CD4-positive, alpha-beta T cell treated with Interleukin-2 at 100 ng/mL for 4 hours (primary cell): ENCODE results near the gene SCAMP4.
"Not testable (repeated sequence)": the region's sequence is repeated elsewhere in the genome, so short reads cannot be mapped to it uniquely, and the experiment has no call there.

Source experiments
- DNase-seq: peaks from one replicate; pipeline ENCODE4 v3.0.0-alpha.2; 2020; ENCODE audit warnings: low spot score

The SCAMP4 gene

DNA sequence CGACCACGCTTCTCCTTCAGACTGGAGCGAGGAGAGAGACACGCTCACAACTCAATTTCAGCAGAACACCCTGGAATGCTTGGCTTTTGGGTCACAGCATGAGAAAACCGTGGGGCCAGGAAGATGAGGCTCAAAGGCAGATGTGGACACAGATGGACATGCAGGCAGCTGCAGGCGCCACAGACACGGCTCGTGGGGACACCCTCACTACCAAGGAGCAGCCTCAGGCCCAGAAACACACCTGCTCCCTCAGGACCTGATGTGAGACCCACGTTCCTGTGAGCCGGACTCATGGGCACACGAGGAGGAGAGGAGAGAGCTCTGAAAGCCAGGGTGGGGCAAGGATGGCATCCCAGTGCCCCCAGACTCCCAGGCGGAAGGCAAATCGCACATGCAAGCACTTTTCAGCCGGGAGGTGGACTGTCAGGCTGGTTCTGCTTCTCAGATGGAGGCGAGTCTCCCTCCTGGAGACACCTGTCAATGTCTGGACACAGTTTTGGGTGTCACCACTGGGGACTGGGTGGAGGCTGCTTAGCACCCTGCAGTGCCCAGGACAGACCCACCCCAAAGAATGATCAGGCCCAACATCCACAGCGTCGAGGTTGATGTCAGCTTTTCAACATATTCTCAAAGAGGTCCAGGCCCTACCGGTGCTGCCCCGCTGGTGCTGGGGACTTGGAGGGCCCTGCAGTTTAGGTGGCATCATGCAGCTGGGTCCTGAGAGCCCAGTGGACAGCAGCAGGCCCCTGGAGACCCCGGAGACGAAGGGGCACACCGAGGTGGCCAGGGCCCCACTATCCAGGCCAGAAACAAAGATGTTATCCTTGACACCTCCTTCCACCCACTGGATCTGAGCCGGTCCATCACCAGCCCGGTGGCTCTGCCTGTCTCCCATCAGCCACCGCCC lies 22.2 kb upstream of the SCAMP4 start:
- DNase-seq: no peak

DNA sequence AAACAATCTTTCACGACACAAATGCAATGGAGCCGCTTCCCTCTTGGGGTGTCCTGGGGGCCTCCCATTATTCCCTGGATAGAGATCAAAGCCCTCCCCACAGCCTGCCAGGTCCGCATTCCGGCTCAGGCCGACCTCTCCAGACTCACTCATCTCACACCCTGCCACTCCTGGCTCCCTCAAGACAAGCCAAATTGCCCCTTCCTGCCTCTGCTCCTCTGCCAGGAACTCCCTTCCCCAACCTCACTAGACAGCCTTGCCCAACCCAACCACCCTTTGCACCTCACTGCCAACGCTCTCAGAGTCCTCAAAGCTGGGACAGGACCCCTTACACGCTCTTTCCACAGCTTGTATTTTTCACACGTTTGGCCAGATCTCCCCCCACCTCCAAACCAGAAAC lies 21.4 kb upstream of the SCAMP4 start:
- DNase-seq: no peak

DNA sequence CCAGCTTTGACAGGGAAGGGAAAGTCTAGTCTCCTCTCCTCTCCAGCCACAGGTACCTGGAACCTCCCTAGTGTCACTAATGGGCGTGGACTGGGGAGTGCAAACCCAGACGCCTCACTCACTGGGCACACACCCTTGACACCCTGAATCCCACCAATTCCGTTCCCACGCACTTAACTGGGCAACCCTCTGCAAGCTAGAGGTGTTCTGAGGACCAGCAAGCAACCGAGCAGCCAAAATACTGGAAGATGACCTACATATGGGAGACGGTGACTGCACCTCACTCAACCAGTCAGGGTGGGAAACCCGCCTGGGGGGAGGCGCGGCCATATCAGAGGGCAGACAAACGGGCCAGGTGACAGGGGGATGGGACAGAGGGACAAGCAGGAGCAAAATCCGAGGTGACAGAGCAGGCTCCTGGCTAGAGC lies 20.9 kb upstream of the SCAMP4 start:
- DNase-seq: peak; percentile 47

DNA sequence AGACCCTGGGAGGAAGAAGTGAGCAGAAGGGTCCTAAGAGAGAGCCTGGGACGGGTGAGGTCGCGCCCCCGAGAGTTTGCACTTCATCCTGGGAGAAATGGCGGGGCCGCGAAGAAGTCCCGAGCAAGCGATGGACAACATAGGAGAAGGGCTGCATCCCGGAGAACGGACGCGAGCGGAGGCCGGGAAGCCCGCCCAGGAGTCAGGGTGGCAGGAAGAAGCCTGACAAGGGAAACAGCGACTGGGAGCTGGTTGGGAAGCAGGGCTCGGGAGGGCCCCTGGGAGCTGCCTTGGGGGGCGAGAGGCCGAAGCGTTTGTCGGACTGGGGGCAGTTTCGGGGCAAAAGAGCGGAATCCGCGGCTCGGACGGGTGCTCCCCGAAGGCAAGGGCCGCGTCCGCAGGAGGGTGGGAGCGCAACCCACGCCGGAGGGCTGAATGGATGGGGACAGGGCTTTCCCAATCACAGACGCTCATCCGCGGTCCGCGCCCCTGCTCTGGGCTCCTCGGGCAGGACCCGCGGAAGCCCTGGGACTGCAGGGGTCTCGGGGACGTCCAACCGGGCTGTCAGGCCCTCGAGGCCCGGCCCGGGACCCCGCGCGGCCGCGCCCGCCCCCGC lies 20.4 kb upstream of the SCAMP4 start:
- no peak for DNase-seq

DNA sequence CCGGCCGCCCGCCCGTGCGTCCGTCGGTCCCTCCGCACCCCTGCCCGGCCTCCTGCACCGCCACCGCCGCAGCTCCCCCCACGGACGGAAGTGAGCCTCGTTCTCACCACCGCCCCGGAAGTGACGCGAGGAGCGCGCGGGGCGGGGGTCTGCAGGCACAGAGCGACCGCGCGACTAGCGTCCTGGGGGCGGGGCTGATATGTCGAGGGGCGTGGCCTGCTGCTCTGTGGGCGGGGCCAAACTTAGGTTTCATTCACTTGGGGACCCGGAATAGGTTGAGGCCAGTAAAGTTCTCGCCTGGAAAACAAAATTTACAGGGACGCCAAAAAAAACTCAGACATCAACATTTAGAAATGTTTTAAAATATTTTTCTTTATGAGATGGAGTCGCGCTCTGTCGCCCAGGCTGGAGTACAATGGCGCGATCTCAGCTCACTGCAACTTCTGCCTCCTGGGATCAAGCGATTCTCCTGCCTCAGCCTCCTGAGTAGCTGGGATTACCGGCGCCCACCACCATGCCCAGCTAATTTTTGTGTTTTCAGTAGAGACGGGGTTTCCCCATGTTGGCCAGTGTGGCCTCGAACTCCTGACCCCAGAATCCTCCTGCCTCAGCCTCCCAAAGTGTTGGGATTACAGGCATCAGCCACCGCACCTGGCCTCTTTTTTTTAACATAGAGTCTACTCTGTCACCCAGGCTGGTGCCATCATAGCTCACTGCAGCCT lies 19.6 kb upstream of the SCAMP4 start, which contains the start of gene ABHD17A:
ABHD17A (minus strand) TSS at position 99 of the 722 bp plus-strand sequence. CDS start 3,930 bp downstream, outside the sequence.
- peak; percentile 93 for DNase-seq

DNA sequence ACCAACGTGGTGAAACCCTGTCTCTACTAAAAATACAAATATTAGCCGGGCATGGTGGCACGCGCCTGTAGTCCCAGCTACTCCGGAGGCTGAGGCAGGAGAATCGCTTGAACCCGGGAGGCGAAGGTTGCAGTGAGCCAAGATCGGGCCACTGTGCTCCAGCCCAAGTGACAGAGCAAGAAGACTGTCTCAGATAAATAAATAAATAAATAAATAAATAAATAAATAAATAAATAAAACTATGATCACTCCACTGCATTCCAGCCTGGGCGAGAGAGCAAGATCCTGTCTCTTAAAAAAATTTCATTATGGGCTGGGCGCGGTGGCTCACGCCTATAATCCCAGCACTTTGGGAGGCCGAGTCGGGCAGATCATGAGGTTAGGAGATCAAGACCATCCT lies 18.8 kb upstream of the SCAMP4 start:
- not testable (repeated sequence) for DNase-seq

DNA sequence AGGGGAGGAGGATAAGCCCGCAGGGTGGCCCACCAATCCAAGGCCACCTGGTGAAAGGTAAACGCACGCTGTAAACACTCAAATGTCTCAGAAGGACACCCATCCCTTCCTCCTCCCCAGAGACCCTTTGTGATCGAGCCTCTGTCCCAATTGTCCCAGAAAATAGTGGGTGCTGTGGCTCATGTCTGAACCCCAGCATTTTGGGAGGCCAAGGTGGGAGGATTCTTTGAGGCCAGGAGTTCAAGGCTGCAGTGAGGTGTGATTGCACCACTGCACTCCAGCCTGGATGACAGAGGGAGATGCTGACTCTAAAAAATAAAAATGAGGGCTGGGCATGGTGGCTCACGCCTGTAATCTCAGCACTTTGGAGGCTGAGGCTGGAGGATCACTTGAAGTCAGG lies 16.8 kb upstream of the SCAMP4 start:
- DNase-seq: no peak

DNA sequence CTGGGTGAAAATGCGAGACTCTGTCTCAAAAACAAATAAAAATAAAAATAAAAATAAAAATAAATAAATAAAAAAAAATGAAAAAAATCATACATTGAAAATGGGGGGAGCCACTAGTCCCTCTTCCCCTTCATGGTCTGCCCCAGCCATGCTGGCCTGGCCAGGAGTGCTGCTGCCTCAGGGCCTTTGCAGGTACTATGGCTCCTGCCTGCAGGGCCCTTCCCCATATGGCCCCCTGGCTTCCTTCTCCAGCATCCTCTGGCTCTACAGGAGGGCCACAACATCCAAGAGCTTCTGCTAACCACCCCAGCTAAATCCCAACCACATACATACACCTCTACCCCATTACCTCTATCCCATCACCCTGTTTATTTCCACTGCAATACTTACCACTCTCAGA lies 15.3 kb upstream of the SCAMP4 start:
- no peak for DNase-seq

DNA sequence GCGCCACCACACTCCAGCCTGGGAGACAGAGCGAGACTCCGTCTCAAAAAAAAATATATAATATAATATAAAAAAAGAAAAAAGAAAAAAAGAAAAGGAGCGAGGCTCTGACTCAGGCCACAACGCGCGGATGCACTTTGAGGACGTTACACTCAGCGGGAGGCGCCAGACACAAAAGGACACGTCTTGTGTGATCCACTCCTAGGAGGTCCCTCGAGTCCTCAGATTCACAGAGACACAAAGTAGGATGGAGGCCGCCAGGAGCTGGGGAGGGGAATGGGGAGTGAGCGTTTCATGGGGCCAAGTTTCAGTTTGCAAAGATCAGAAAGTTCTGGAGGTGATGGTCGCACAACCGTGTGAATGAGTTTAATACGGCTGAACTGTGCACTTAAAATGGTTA lies 11.4 kb upstream of the SCAMP4 start:
- no peak for DNase-seq

DNA sequence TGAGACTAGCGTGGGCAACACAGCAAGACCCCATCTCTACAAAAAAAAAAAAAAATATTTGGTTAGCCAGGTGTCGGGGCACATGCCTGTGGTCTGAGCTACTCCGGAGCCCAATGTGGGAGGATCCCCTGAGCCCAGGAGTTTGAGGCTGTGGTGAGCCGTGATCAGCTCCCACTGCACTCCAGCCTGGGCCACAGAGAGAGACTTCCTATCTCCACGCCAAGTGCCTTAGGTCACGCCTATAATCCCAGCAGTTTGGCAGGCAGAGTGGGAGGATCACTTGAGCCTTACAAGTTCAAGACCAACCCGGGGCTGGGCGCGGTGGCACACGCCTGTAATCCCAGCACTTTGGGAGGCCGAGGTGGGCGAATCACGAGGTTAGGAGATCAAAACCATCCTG lies 8.7 kb upstream of the SCAMP4 start:
- DNase-seq: no peak

DNA sequence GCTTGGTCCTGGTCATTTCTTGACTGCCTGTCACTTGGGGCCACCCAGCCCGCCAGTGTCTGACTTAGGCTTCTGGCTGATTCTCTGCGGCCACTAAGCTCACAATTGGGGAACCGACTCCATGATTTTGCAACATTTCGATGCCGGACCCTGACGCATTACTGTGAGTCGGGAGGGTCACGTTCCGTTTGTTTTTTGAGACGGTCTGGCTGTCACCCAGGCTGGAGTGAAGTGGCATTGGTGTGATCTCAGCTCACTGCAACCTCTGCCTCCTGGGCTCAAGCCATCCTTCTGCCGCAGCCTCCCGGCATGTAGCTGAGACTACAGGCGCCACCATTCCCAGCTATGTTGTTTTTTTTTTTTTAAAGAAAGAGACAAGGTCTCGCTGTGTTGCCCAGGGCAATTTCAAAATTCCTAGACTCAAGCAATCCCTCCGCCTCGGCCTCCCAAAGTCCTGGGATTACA lies 3.2 kb upstream of the SCAMP4 start:
- DNase-seq: no peak

DNA sequence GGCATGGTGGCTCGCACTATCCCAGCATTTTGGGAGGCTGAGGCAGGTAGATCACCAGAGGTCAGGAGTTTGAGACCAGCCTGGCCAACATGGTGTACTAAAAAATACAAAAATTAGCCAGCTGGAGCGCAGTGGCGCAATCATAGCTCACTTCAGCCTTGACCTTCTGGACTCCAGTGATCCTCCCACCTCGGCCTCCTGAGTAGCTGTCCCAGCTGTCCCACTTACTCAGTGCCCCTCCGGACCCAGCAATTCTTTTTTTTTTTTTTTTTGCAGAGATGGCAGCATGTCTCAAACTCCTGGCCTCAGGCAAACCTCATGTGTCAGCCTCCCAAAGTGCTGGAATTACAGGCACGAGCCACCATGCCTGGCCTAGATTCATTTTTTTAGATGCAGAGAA lies 2.3 kb upstream of the SCAMP4 start:
- DNase-seq: no peak

DNA sequence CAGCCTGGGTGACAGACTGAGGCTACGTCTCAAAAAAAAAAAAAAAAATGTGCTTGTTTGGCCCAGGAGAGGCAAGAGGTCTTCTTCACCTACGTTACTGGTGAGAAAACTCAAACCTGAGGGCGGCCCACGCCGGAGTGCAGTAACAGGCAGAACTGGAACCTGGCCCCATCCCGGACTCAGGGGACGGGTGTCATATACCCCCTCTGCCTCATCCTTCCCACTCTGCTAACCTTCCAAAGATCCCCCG lies 414 bp upstream of the SCAMP4 start:
- DNase-seq: no peak

DNA sequence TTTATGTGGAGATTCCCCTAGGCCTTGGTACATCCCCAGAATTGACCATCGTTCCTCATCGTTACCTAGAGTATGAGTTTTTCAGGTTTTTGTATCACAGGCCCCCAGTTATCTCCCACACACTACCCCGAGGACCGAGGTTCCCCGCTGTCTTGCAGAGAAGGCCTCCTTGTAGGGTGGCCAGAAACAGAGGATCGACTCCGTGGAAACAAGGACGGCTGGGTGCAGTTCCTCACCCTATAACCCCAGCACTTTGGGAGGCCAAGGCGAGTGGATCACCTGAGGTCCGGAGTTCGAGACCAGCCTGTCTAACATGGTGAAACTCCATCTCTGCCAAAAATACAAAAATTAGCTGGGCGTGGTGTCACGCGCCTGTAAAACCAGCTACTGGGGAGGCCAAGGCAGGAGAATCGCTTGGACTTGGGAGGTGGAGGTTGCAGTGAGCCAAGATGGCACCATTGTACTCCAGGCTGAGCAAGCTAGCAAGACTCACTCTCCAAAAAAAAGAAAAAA lies 720 bp downstream of the SCAMP4 start:
- DNase-seq: no peak

DNA sequence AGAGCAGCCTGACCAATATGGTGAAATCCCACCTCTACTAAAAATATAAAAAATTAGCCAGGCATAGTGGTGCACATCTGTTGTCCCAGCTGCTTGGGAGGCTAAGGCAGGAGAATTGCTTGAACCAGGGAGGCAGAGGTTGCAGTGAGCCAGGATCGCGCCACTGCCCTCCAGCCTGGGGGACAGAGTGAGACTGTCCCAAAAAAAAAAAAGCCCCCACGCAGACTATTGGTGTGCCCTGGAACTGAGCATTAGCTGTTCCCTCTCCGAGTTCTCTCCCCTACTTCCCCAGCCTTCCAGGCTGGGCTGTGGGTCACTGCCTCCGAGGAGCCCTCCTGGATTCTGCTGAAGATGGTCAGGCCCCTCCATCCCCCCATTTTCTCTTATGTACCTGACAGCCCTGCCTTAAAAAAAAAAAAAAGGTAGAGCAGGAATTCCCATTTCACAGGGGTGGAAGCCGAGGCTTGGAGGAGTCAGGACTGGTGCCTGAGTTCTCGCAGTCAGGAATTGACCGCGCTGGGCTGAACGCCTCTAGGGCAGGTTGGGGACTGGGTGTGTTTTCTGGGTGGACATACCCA lies 1.9 kb downstream of the SCAMP4 start:
- DNase-seq: no peak

DNA sequence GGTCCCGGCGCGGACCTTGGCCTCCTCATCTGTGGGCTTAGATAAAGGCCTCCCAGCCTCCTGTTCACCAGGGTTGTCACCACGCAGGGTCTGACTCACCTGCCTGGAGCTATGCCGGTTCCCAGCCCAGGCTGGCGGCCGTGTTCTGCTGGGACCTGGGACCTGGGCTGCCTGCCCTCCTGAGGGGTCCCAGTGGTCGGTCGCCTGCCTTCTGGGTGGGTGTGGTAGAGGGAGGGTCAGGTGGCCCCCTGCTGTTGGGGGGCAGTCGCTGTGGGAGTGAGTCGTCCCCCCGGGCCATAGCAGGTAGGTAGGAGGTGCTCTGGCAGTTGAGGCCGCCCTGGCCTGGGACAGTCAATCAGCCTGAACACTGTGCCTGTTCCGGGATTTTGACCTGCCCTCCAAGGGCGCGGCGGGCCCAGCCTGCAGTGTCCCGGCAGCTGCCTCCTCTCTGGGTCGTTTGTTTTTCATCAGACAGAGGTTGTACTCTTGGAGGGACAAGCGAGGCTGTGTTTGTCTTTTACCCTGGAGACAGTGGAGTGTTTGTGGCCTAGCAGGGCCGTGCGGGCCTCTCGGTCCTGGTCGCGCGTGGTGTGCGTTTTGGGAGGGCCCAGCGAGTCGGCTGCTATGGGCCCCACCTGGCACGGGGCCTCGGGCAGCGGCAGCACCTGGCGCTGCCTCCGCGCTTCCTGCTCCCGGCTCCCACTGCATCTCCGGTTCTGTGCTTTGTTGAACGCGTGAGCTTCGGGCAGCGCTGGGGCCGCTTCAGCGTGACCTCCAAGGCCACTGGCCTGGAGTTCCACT lies 2.6 kb downstream of the SCAMP4 start:
- DNase-seq: no peak

DNA sequence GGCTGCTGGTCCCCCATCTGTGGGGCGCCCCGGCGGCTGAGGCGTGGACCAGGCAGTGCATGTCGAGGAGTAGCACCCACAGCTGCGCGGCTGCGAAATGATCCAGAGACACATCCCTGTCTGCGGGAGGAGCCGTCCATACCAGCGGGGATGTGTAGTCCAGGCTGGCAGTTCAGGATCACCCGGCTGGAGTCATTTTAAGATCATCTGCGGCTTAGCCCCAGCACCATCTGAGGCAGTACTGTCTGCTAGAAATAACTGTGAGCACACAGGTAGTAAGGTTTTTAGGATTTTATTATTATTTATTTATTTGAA lies 3.1 kb downstream of the SCAMP4 start:
- no peak for DNase-seq

DNA sequence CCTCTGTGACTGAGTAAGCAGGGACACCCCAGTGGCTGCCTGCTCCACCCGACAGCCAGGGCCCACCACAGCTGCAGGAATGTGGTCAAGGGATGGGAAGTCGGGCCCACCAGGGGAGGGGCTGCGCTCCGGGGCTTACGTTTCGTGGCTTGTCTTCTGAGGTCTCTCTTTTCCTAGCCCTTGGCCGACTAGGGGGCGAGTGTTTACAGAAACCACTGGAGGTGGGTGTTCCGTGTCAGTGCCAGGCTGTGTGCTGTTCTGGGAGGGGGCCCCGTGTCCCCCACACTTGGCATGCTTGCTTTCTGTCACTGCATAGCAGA lies 4.5 kb downstream of the SCAMP4 start:
- DNase-seq: no peak

DNA sequence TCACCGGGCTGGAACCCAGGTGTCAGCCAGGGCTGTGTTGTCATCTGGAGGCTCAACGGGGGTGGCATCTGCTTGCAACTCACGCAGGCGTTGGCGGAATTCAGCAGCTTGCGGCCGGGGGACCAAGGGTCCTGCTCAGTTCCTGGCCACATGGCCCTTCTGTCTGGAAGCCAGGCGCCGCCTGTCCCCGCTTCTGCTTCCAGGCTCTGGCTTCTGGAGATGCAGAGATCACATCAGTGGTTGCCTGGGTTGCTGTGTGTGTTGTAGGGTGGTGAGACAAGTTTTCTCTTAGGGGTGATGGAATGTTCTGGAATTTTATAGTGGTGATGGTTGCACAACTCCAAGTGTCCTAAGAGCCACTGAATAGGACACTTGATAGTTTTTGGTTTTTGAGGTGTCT lies 5.0 kb downstream of the SCAMP4 start:
- no peak for DNase-seq

DNA sequence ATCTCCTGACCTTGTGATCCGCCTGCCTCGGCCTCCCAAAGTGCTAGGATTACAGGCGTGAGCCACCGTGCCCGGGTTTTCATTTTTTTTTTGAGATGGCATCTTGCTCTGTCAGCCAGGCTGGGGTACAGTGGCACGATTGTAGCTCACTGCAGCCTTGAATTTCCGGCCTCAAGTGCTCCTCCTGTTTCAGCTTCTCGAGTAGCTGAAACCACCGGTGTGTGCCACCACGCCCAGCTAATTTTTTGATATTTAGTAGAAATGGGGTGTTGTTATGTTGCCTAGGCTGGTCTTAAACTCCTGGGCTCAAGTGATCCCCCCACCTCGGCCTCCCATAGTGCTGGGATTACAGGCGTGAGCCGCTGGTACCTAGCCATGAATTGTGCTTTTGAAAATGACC lies 5.9 kb downstream of the SCAMP4 start:
- DNase-seq: no peak

DNA sequence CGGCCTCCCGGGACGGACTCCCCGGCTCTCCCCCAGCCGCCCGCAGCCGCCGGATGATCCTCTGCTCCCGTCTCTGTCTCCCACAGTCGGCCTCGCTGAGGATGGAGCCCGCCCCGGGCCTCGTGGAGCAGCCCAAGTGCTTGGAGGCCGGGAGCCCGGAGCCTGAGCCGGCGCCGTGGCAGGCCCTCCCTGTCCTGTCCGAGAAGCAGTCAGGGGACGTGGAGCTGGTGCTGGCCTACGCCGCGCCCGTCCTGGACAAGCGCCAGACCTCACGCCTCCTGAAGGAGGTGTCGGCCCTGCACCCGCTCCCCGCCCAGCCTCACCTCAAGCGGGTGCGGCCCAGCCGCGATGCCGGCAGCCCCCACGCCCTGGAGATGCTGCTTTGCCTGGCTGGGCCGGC lies 6.8 kb downstream of the SCAMP4 start:
- no peak for DNase-seq
